BJ (cell line): Measurements from ENCODE around the gene ADAMTS17. TPM values are rescaled to one million over a fixed set of nuclear protein-coding genes. Genes with fewer than 3 reads are reported as not detected.

Experiments used
- CTCF ChIA-PET: fragments of 350-600 bp; formaldehyde crosslinking; extraction: SDS; loops from one replicate; lab custom pipeline; 2021; ENCODE audit warnings: antibody characterized with exemption, inconsistent platforms; lab: Yijun Ruan, JAX
- POLR2A ChIA-PET: fragments of 300-600 bp; sonication (Branson Sonifier 250); formaldehyde crosslinking; extraction: SDS; loops from one replicate; lab custom pipeline; 2021; ENCODE audit warnings: antibody characterized with exemption; lab: Charles Lee
- DNase-seq: peaks from one replicate; pipeline ENCODE4 v3.0.0-alpha.2; 2011; ENCODE audit warnings: low read depth
- H3K27me3 ChIP-seq: 2 replicates; pipeline ENCODE4 v1.6.0; 2011; ENCODE audit warnings: low read length; ENCODE audit not compliant: control insufficient read depth, insufficient read depth
- H3K36me3 ChIP-seq: 2 replicates; pipeline ENCODE4 v1.5.1; 2011; ENCODE audit warnings: low read length; ENCODE audit not compliant: control insufficient read depth, insufficient read depth
- H3K4me3 ChIP-seq: 2 replicates; pipeline ENCODE4 v1.5.1; 2011; ENCODE audit warnings: low read depth, mild to moderate bottlenecking, control low read depth, low read length
- CTCF ChIP-seq: IDR thresholded peaks from 2 replicates; pipeline ENCODE4 v1.5.1; 2011; ENCODE audit warnings: low read depth, mild to moderate bottlenecking, control low read depth, inconsistent platforms, low read length, moderate library complexity; ENCODE audit not compliant: insufficient read depth
- polyA plus RNA-seq: library from polyadenylated mRNA; depleted of rRNA; stranded (reverse); fragments of >200 nt; gene quantifications from 2 replicates; pipeline ENCODE4 v1.2.3, GENCODE V29; 2011

The ADAMTS17 gene
- polyA plus RNA-seq, 1 experiment = not detected

GRCh38 chr15:99957642-99958013, 384.1 kb downstream of the ADAMTS17 start:
- Histone ChIP-seq H3K27me3 (no peaks in the 10 kb centered on the region), H3K4me3 (no peak overlapping the region), H3K36me3 (no peaks in the 10 kb centered on the region)
- ChIA-PET POLR2A (no interaction called here), CTCF (no interaction called here)
- no peak for TF ChIP-seq CTCF
- DNase-seq = no peak

- POLR2A ChIA-PET = no interaction called here
- H3K27me3 ChIP-seq = no peaks in the 10 kb centered on the region
- H3K4me3 ChIP-seq = no peak overlapping the region
- no peak for DNase-seq
- CTCF ChIA-PET = no interaction called here
- no peak for TF ChIP-seq CTCF
- H3K36me3 ChIP-seq = no peaks in the 10 kb centered on the region
Measured at GRCh38 chr15:99956820-99957641, 384.7 kb downstream of the ADAMTS17 start.

- H3K36me3 ChIP-seq = no peaks in the 10 kb centered on the region
- no peak overlapping the region for H3K4me3 ChIP-seq
- no peaks in the 10 kb centered on the region for H3K27me3 ChIP-seq
- ChIA-PET POLR2A (no interaction called here), CTCF (no interaction called here)
- TF ChIP-seq CTCF = no peak
- DNase-seq = no peak
Measured at GRCh38 chr15:99956022-99956775, 385.6 kb downstream of the ADAMTS17 start.

- no peaks in the 10 kb centered on the region for H3K36me3 ChIP-seq
- H3K27me3 ChIP-seq = no peaks in the 10 kb centered on the region
- no peak for TF ChIP-seq CTCF
- H3K4me3 ChIP-seq = no peak overlapping the region
- CTCF ChIA-PET = no interaction called here
- POLR2A ChIA-PET = no interaction called here
- DNase-seq = no peak
Measured at GRCh38 chr15:99955532-99955931, 386.2 kb downstream of the ADAMTS17 start.

GRCh38 chr15:99955181-99955525, 386.6 kb downstream of the ADAMTS17 start:
- POLR2A ChIA-PET = no interaction called here
- Histone ChIP-seq H3K27me3 (no peaks in the 10 kb centered on the region), H3K4me3 (no peak overlapping the region), H3K36me3 (no peaks in the 10 kb centered on the region)
- CTCF ChIA-PET = no interaction called here
- DNase-seq = no peak
- TF ChIP-seq CTCF = no peak
